ENCODE measurements around the gene RGS13.

RGS13 gene

DNA sequence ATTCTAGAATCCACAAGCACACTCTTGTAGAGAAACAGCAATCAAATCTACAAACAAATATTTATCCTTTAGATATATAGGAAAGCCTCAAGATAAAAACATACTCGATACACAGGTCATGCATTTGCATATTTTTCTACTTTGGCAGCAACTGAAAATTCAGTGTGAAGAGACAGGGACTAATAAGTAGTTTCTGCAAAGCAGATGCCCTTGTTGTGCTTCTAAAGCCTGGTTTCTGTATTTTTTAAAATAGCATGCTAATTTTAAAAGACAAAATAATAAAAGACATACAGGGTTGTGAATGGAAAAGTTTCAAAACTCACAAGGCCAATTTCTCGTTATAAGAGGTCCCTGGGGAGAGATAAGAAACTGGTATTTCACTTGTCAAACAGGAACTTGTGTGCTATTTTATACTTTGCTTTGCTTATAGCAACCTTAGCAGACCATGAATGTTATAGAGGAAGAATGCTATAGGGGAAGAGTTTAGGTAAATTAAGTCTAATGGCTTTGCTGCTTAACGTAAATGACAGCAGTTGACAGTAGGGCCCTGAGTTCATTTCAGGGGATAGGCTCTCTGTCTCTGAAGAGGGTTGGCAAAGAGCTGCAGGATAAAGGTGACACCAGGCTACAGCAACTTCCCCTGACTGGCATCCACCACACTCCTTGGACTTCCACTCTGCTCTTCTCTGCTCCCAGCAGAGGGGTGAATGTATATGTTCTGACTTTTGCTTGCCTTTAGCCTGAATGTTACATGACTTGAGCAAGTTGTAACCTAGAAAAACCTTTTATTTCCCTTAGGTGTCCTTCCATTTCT lies 9.4 kb upstream of the RGS13 start:
- no peak for DNase-seq (ENCODE audit: low read depth in 2 of 2)

DNA sequence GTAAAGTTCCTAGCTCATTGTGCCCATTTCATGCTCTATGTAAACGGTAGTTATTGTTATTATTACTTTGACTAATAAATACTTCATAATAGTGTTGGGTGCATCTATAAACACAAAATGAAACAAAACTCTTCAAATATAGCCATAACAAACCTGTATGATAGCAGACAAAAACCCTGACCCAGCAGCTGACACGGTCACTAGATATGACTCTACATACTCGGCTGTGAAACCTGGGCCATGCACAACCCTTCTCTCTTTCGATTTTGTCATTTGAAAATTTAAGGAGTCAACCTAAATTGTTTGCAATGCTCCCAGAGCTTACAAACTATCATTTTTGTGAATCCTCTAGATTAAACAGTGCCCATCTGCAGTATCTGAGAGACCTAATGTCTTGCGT lies 8.0 kb upstream of the RGS13 start:
- DNase-seq (ENCODE audit: low read depth in 2 of 2): no peak

DNA sequence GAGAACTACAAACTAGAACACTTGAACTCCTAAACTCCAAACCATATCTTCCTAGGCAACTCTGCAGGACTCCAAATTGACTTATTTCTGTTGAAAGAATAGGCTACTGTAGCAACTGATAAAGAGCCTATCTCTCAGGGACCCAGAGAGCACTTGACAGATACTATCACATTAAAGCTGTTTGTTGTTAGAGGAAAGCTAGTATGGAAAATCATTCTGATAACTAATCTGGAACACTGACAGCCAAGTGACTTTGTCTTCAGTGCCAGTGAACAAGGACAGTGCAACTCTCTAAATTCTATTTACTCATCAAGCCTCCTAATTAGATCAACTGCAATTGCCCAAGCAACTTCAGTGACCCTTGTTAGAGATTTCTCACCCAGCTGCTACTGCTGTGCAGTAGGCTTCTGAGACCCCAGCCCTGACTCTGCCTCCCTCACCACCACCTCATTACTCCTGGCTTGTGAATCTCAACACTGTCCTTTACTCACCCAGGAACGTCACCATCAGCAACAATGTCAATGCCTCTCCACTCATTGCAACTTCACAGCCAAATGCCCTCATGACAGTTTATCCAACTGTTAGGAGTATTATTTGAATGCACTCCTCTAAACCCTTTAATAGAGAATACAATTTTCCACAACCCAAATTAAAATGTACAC lies 7.4 kb upstream of the RGS13 start:
- no peak for DNase-seq (ENCODE audit: low read depth in 2 of 2)

DNA sequence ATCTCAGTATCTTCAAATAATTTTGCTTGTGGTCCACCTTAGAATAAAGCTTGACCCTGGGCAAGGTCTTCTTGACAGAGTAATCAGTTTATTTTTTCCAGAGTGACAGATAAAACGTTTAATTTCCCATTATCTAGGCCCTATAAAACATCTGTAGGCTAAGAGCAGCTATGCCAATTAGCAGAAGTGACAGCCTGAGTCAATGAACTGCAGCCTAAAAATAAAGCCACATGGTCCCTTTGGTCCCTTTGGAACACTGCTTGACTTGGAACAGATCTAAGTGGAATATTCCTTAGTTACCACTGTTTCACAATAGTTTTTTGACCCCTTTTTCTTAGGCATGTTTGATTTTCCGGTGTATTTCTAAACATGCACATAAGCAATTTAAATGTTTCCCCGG lies 6.3 kb upstream of the RGS13 start:
- no peak for DNase-seq (ENCODE audit: low read depth in 2 of 2)

DNA sequence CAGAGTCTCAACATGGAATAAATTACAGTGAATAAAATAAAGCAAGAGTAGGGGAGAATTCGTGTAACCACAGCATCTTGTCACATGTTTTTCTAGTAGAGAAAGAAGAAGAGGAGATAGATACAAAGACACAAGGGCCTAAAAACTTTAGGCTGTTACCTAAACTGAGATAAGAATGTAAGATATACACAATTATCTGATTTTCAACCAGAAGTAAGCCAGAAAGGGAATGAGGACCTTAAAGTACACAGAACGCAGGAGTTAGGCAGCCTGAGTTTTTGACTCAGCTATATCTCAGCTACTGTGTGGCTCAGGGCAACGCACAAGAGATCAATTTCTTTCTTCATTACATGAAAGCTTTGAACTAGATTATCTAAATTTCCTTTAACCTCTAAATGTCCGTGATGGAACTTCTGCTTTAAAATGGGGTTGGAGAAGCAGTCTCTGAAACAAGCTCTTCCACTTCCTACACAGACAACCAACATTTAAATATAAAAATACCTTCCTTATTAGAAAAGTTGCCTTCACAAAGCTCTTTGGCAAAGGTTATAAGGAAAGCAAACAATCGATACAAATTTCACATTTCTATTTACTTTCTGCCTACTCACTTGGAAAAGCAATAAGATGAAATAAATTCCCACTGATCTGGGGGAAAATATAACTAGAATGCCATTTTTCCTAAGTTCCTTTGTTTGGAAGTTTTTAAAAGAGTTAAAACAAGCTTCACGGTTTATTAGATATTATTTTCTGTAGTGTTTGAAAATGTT lies 5.2 kb upstream of the RGS13 start:
- DNase-seq (ENCODE audit: low read depth in 2 of 2): no peak

DNA sequence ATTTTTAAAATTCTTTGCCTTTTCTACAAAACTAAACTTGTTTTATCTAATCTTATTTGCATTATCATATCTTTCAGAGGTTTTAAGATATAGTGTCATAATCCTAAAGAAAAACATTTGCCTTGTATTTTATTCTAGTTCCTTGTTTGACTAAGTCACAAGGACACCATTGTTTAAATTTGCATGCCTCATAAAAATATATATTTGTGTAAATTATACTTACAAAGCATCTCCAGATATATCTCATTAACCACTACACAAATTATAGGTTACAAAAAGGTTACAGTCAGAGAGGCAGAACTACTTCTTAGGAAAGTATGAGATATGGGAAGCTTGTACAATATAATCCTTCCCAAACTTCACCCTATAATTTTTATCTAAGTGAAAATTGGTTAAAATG lies 4.2 kb upstream of the RGS13 start:
- no peak for DNase-seq (ENCODE audit: low read depth in 2 of 2)

DNA sequence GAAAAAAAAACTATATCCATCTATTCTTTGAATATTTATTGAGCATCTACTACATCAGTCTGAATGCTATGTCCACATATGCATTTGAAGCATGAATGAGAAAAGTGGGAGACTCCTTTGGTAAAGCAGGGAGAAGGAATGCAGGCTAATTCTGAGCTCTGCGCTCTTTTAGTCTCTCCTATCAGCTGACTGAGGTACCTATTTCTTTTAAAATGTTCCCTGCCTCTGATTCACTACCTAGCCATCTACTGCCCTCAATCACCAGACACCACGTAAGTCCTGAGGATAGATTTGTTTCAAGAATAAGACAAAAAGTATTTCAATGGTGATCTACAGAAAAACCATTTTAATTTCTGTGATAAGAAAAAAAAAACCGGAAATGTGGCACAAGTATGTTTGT lies 3.8 kb upstream of the RGS13 start:
- DNase-seq (ENCODE audit: low read depth in 2 of 2): no peak

DNA sequence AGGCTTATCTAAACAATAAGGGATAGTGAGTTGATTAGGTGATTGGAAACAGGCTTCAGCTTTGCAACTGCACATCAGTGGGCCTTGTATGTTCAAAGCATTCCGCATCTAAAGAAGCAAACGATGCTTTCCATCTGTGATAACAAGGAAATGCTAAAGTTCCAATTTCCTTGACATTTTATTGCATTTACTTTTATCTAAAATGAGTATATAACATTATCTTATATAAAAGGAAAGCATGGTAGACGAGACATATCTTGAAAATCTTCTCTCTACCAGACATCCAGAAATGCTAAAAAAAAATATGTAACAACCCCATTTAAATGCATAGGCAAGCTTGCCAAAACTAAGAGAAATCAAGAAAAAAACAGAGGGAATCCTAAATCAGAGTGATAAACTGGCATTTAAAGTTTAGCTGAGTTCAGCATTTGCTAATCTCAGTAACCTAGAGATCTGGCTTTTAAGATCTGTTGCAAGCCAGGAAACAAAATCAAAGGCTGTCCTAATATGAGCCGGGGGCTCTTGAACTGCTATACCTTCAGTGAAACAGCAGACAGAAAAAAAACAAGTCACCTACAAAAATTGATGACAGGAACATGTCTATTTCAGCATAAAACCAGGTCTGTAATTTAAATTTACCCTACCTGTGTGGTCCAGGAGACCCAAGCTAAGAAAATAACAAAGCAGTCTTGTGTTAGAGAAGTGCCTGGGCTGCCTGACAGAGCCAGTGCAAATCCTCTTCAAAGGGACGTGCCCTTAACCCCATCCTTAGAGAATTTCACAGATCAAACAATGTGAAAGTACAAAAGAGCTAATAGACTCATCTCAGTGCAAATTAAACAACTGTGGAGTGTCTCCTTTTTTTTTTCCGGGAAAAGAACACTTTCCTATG lies 3.1 kb upstream of the RGS13 start:
- DNase-seq (ENCODE audit: low read depth in 2 of 2): no peak

DNA sequence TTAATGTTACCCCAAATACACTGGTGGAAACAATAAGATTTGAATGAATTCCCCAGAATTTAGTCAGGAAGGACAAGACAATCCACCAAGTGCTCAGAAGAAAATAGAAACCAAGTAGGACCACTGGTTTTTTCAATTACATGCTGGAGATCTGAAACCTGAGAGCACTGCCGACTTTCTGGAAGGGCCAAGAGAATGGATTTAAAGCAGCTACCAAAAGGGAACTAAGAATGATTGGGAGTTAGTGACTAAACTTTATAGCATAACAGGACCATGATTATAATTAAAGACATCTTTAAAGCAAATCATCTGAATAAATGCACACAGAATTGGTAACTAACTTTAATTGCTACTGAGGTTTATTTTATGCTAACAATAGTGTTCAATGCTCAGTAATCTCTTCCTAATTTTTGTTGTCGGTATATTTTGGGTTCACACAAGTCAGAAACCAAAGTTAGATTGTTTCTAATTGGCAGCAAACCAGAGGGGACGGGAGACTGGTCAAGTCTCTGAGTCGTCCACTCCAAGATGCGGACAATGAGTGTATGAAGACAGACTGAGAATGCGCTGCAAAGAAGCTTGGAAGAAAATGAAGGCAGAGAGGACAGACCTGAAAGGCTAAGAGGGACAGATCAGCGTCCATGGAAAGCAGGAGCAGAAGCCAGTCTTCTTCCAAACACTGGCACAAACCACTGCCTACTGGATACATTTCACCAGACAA lies 2.3 kb upstream of the RGS13 start:
- DNase-seq (ENCODE audit: low read depth in 2 of 2): no peak

DNA sequence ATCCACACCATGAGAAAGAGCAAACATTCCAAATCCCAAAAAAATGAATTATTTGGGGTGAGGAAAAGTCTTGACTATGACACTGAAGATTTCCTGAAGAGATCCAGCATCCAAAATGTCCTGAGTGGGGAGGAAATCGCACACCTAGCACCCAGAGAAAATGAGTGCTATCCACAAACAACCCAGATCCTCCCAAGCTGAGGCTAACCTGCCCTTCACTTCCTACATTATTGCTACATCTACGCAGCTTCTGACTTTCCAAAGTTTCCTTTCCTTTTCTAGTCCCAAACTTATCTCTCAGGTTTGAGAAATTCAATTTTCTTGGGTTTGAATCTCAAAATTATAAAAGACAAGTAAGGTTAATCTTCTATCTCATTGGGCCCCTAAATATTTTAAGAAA lies 906 bp upstream of the RGS13 start:
- no peak for DNase-seq (ENCODE audit: low read depth in 2 of 2)

DNA sequence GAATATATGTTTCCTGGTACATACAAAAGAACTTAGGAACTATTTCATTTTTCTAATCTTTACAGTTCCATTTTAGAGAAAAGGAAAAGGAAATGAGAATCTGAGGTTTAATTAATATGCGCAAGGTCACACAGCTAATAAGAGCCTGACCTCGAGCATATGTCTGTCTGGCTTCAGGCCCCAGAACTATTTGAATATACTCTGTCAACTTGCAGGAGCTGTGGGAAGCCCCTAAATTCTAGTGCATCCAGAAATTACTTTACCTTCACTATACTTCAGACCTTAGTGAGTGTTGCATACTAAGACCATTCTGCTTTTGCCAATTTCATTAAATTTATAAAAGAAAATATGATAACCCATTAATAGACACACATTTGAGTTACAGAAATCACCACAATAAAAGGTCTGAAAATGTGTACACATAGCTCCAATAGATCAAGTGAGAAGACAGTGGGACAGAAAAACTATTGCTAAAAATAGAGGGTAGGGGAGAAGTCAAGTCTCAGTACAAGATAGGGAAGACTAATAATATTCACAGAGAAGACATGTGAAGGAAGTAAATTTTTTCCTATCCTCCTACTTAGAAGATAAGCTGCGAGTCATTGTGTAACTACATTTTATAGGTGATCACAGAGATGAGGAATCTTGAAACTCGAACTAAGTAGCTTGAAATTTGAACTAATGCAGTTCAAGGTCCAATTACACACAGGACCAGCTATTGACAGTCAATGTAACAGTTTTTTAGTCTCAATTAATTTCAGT lies 3.8 kb downstream of the RGS13 start:
- no peak for DNase-seq (ENCODE audit: low read depth in 2 of 2)

DNA sequence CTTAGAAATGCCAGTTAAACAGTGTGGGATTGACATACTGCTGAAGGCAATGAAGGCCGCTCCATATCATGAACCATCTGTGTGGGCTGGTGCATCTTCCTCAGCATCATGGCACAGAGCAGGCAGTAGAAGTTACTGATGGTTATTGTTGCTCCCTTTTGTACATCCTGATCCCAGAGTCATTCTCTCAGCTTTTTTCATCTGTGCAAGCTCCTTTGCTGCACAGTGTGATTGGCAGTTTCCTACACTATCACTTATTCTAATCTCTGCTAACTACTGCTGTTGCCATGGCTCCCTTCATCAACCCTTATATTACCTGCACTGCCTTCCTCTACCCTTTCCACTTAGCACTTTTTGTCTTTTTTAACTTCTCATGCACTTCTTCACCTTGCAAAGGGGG lies 16.2 kb downstream of the RGS13 start:
- no peak for DNase-seq (ENCODE audit: low read depth in 2 of 2)

DNA sequence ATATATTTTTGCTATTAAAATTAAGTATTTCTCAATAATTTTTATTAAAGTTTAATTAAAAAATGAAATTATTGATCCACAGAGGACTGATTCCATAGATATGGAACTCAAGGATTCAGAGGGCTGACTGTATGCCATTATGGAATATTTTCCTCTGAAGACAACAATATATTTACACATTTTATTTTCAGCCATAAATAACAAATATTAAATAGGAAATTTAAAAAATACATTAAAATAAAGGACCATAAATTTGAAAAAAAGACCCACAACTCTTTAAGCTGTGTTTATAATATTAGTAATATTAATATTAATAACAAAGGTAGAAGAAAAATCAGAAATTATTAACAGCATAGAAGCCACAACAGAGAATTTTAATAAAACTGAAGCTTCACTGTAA lies 18.2 kb downstream of the RGS13 start:
- DNase-seq (ENCODE audit: low read depth in 2 of 2): no peak

DNA sequence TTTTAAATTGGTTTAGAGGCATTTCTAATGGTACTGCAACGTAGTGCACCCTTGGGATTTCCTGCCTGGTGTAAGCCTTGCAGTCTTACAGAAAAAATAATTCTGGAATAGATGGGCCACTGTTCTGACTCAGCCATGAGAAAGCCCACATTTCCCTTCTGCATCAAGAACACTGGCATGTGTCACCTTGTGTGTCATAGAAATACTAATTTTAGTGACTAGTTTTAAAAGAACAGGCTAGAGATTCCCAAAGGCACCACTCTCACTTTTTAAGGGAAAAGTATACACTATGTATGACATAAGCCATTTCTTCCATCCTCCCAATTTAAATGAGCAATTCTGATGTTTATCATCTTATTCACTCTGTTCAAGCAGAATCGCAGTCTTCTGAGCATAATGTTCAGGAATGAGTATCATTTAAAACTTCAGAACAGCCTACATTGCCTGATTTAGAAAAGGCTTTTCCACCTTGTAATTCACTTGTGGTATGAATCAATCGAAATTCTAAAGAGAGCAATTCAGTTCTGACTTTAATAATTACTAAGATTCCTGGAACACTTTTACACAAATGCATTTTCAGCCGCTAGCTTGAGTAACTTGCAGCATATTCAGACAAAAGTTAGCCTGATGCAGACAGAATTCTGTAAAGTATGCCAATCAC lies 18.8 kb downstream of the RGS13 start:
- DNase-seq (ENCODE audit: low read depth in 2 of 2): no peak

DNA sequence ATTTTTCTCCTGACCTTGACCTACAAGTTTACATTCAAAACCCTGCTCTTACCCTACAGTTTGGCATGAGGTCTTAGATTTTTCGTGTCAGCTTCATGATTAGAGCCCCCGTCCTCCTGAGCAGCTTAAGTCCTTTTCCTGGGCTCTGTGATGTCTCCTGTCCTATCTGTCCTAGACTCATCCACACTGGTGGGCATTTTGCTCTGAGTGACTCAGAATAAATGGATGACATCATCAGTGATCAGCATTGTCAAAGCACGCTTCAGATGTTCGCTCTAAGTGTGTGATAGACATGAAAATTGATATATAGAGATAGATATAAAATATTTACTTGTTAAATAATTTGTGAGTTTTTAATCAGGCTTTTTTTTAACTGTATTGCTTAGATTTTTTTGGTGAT lies 21.8 kb downstream of the RGS13 start:
- DNase-seq (ENCODE audit: low read depth in 2 of 2): no peak

DNA sequence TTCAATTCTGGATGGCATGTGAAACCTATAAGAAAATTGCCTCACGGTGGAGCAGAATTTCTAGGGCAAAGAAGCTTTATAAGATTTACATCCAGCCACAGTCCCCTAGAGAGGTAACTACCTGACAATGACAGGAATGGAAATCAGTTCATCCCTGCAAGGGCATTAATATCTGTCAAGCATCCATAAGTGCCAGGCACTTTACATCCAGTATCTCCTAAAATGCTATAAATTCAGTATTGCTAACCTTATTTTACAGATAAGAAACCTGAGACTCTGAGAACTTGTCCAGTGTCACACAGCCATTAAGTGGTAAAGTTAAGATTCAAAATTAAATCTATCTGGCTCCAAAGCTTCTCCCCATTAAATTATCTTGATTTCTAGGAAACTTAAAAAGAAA lies 22.3 kb downstream of the RGS13 start:
- no peak for DNase-seq (ENCODE audit: low read depth in 2 of 2)

DNA sequence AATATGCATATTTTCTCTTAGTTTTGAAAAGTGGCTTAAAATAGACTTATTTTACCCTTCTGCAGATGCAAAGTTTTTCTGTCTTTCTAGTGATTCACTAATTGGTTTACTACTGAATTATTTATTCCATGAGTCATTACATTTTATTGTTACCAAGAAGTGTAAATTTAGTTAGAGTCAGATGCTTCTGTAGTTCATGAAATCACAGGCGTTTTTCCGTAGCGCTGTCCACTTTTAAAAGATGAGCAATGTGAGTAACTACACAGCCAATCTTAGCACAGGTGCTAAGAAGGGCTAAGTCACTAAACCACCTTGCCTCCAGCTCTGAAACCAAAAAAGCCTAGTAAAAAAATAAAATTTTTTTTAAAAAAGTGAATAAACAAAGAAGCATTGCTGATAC lies 24.7 kb downstream of the RGS13 start:
- no peak for DNase-seq (ENCODE audit: low read depth in 2 of 2)

DNA sequence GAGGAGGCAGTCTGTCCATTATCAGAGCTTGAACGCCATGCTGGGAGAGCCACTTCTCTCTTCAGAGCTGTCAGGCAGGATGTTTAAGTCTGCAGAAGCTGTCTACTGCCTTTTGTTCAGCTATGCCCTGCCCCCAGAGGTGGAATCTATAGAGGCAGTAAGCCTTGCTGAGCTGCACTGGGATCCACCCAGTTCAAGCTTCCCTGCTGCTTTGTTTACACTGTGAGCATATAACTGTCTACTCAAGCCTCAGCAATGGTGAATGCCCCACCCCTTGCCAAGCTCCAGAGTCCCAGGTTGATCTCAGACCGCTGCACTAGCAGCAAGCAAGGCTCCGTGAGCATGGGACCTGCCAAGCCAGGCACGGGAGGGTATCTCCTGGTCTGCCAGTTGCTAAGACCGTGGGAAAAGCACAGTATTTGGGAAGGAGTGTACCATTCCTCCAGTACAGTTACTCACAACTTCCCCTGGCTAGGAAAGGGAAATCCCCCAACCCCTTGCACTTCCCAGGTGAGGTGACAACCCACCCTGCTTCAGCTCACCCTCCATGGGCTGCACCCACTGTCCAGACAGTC lies 32.5 kb downstream of the RGS13 start:
- no peak for DNase-seq (ENCODE audit: low read depth in 2 of 2)

DNA sequence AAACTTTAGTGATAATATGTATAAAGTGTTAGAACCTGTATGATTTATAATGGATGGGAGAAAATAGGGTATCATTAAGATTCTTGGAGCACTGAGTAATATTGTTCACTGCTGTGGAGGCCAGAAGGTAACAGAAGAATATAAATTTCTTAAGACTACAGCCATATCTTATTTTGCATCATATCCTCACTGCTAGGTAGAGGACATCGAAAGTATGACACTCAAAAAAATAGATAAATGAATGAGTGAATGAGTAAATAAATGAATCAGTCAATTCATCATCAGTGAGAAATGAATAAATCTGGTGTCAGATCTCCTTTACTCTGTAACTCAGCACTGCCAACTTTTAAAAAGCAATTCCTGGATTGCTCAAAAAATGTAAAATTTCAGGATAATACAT lies 33.2 kb downstream of the RGS13 start:
- DNase-seq (ENCODE audit: low read depth in 2 of 2): no peak

DNA sequence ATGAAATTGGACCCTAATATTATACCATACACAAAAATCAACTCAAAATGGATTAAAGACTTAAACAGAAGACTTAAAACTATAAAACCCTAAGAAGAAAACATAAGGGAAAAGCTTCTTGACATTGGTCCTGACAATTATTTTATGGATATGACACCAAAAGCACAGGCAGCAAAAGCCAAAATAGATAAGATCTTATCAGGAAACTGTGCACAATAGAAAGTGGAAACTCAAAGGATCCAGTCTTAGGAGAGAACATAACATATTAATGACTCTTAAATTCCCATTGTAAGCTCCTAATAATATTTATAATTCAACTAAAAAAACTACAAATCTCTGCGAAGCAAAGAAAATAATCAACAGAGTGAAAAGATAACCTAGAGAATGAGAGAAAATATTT lies 39.8 kb downstream of the RGS13 start:
- DNase-seq (ENCODE audit: low read depth in 2 of 2): no peak
